Measurements from ENCODE around the gene KRTAP9-8. TPM values are rescaled to one million over a fixed set of nuclear protein-coding genes. Genes with fewer than 3 reads are reported as not detected.
"Not testable (repeated sequence)": the region's sequence is repeated elsewhere in the genome, so short reads cannot be mapped to it uniquely, and the experiment has no call there.

The KRTAP9-8 gene
- total RNA-seq, 2 experiments from 2014 or later = not detected

DNA sequence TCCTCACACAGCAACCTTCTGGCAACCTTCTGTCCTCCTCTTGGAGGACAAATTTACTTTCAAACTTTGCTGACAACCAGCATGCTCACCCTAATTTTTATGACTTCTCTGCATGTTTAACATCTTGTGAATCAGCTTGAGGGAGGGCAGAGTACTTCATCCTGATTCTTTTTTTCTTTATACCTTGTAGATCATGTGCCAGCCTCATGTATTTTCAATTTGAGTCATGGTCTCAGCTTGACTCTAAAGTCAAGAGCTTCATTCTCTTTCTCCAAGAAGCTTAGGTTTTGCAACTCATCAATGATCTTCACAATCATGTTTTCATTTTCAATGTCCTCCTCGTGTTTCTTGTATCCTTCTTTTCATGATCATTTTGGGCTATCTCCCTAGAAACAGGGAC, 34.1 kb downstream of the KRTAP9-8 start:
- no peak overlapping the region for H3K4me2 ChIP-seq (ENCODE audit: low read length)
- no peak for DNase-seq (ENCODE audit: low spot score)
- no peak overlapping the region for H3K27ac ChIP-seq (ENCODE audit: low read depth, low read length, poor library complexity, severe bottlenecking)
- no TSS peak for BruUV-seq (replicated peaks)
- H4K20me1 ChIP-seq (ENCODE audit: insufficient read depth, low read length) = no peaks in the 10 kb centered on the region
- TF ChIP-seq EZH2phosphoT487 (IDR thresholded peaks at IDR 0.05; ENCODE audit: borderline replicate concordance, low read depth, low read length) = no peak
- TF ChIP-seq, protein P1, sequence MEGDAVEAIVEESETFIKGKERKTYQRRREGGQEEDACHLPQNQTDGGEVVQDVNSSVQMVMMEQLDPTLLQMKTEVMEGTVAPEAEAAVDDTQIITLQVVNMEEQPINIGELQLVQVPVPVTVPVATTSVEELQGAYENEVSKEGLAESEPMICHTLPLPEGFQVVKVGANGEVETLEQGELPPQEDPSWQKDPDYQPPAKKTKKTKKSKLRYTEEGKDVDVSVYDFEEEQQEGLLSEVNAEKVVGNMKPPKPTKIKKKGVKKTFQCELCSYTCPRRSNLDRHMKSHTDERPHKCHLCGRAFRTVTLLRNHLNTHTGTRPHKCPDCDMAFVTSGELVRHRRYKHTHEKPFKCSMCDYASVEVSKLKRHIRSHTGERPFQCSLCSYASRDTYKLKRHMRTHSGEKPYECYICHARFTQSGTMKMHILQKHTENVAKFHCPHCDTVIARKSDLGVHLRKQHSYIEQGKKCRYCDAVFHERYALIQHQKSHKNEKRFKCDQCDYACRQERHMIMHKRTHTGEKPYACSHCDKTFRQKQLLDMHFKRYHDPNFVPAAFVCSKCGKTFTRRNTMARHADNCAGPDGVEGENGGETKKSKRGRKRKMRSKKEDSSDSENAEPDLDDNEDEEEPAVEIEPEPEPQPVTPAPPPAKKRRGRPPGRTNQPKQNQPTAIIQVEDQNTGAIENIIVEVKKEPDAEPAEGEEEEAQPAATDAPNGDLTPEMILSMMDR (conservative IDR thresholded peaks at IDR 0.05; ENCODE audit: low read length) = no peak
- no peaks in the 10 kb centered on the region for H3K9me3 ChIP-seq (ENCODE audit: low read length)
- H2AFZ ChIP-seq (ENCODE audit: low read length) = no peak overlapping the region
- no peaks in the 10 kb centered on the region for H3K4me1 ChIP-seq (ENCODE audit: insufficient read depth, low read length, poor library complexity, severe bottlenecking)
- intact Hi-C loops (cut with micrococcal nuclease; ENCODE audit: unreplicated experiment) = no loop called here
- no peaks in the 10 kb centered on the region for H3K79me2 ChIP-seq (ENCODE audit: insufficient read depth, low read depth, low read length)
- H3K9me2 ChIP-seq (ENCODE audit: insufficient read depth, low read length) = no peaks in the 10 kb centered on the region
- H3K36me3 ChIP-seq (ENCODE audit: insufficient read depth, low read length) = no peaks in the 10 kb centered on the region
- CTCF ChIA-PET (ENCODE audit: unreplicated experiment) = no interaction called here
- POLR2A ChIA-PET = no interaction called here
- H3K4me3 ChIP-seq (ENCODE audit: low read depth, low read length, poor library complexity, severe bottlenecking) = no peak overlapping the region

GRCh38 chr17:41275648-41276190, 37.9 kb downstream of the KRTAP9-8 start, which contains the start of gene KRTAP9-7:
KRTAP9-7 (plus strand) TSS chr17:41275698; CDS start chr17:41275698, 0 bp downstream.
- intact Hi-C loops (cut with micrococcal nuclease; ENCODE audit: unreplicated experiment); CTCF ChIA-PET (ENCODE audit: unreplicated experiment); H3K36me3 ChIP-seq (ENCODE audit: insufficient read depth, low read length); H3K4me1 ChIP-seq (ENCODE audit: insufficient read depth, low read length, poor library complexity, severe bottlenecking); DNase-seq (ENCODE audit: low spot score); BruUV-seq (replicated peaks); H4K20me1 ChIP-seq (ENCODE audit: insufficient read depth, low read length); H2AFZ ChIP-seq (ENCODE audit: low read length); H3K9me2 ChIP-seq (ENCODE audit: insufficient read depth, low read length); H3K4me2 ChIP-seq (ENCODE audit: low read length); H3K9me3 ChIP-seq (ENCODE audit: low read length); H3K4me3 ChIP-seq (ENCODE audit: low read depth, low read length, poor library complexity, severe bottlenecking); H3K79me2 ChIP-seq (ENCODE audit: insufficient read depth, low read depth, low read length); POLR2A ChIA-PET; H3K27ac ChIP-seq (ENCODE audit: low read depth, low read length, poor library complexity, severe bottlenecking): not testable (repeated sequence)

DNA sequence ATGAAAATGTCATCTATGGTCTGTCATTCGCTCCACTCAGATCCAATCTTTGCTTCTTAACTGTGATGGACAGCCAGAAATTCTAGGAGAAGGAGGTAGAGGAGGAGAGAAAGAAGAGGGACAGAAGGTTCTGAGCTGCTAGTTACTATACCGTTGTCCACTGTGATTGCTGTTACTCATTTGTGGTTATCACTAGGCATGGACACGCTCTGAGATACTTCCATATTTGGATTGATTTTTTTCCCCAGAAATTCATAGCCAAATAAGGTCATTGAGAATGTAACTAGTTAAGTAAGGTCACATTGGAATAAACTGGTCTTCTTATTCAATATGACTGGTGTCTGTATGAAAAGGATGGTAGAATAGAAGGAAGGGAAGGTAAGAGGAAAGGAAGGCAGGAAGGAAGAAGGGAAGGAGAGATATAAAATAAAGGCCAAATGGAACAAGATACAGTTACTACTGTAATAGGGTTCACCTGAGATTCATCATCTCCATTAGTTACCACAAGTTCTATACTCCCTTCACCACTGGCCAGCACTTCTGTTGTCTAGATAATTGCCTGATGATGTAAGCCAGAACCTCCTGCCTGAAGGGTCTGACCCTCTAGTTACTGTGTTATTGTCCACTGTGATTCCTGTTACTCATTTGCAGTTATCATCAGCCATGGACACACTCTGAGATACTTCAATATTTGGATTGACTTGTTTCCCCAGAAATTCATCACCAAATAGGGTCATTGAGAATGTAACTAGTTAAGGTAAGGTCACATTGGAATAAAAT, 40.6 kb downstream of the KRTAP9-8 start:
- H2AFZ ChIP-seq (ENCODE audit: low read length) = no peak overlapping the region
- no peaks in the 10 kb centered on the region for H3K9me2 ChIP-seq (ENCODE audit: insufficient read depth, low read length)
- BruUV-seq (replicated peaks) = no TSS peak
- intact Hi-C loops (cut with micrococcal nuclease; ENCODE audit: unreplicated experiment) = no loop called here
- no peak for TF ChIP-seq EZH2phosphoT487 (IDR thresholded peaks at IDR 0.05; ENCODE audit: borderline replicate concordance, low read depth, low read length)
- TF ChIP-seq, protein P1 (conservative IDR thresholded peaks at IDR 0.05; ENCODE audit: low read length) = no peak
- ChIA-PET POLR2A (no interaction called here), CTCF (ENCODE audit: unreplicated experiment) (no interaction called here)
- H3K4me3 ChIP-seq (ENCODE audit: low read depth, low read length, poor library complexity, severe bottlenecking) = no peak overlapping the region
- no peaks in the 10 kb centered on the region for H3K79me2 ChIP-seq (ENCODE audit: insufficient read depth, low read depth, low read length)
- H3K36me3 ChIP-seq (ENCODE audit: insufficient read depth, low read length) = no peaks in the 10 kb centered on the region
- H4K20me1 ChIP-seq (ENCODE audit: insufficient read depth, low read length) = no peaks in the 10 kb centered on the region
- no peak for DNase-seq (ENCODE audit: low spot score)
- H3K9me3 ChIP-seq (ENCODE audit: low read length) = no peaks in the 10 kb centered on the region
- H3K4me1 ChIP-seq (ENCODE audit: insufficient read depth, low read length, poor library complexity, severe bottlenecking) = no peaks in the 10 kb centered on the region
- no peak overlapping the region for H3K27ac ChIP-seq (ENCODE audit: low read depth, low read length, poor library complexity, severe bottlenecking)
- H3K4me2 ChIP-seq (ENCODE audit: low read length) = no peak overlapping the region
